ENCODE measurements around the gene ATXN2.
"Not testable (repeated sequence)": the region's sequence is repeated elsewhere in the genome, so short reads cannot be mapped to it uniquely, and the experiment has no call there.

ATXN2 gene

GRCh38 chr12:111488271-111488670, 110.8 kb downstream of the ATXN2 start:
- no peak for DNase-seq

- no peak for DNase-seq
Observed at GRCh38 chr12:111482462-111482861, 116.7 kb downstream of the ATXN2 start.

GRCh38 chr12:111471236-111471635, 127.9 kb downstream of the ATXN2 start:
- DNase-seq: no peak

GRCh38 chr12:111469401-111469800, 129.7 kb downstream of the ATXN2 start:
- no peak for DNase-seq

- DNase-seq: no peak
Observed at GRCh38 chr12:111467857-111468241, 131.3 kb downstream of the ATXN2 start.

GRCh38 chr12:111467092-111467856, 131.8 kb downstream of the ATXN2 start:
- no peak for DNase-seq

GRCh38 chr12:111462210-111462769, 136.8 kb downstream of the ATXN2 start:
- DNase-seq: no peak

- not testable (repeated sequence) for DNase-seq
Observed at GRCh38 chr12:111460111-111460510, 139.0 kb downstream of the ATXN2 start.

GRCh38 chr12:111458546-111459172, 140.5 kb downstream of the ATXN2 start:
- no peak for DNase-seq

- DNase-seq: no peak
Observed at GRCh38 chr12:111457577-111457976, 141.5 kb downstream of the ATXN2 start.

GRCh38 chr12:111457071-111457470, 142.0 kb downstream of the ATXN2 start:
- DNase-seq: no peak

- no peak for DNase-seq
Observed at GRCh38 chr12:111455448-111456320, 143.4 kb downstream of the ATXN2 start.

- DNase-seq: no peak
Observed at GRCh38 chr12:111454716-111455447, 144.2 kb downstream of the ATXN2 start.

GRCh38 chr12:111454311-111454710, 144.8 kb downstream of the ATXN2 start:
- no peak for DNase-seq

- no peak for DNase-seq
Observed at GRCh38 chr12:111453071-111453989, 145.8 kb downstream of the ATXN2 start.

GRCh38 chr12:111451649-111452129, 147.4 kb downstream of the ATXN2 start:
- no peak for DNase-seq

GRCh38 chr12:111451232-111451631, 147.9 kb downstream of the ATXN2 start:
- no peak for DNase-seq

GRCh38 chr12:111450676-111451075, 148.4 kb downstream of the ATXN2 start:
- DNase-seq: no peak

GRCh38 chr12:111448846-111449790, 150.0 kb downstream of the ATXN2 start:
- DNase-seq: no peak

- DNase-seq: no peak
Observed at GRCh38 chr12:111448266-111448830, 150.8 kb downstream of the ATXN2 start.

Measured in NCI-H187 (cell line).